Measurements from ENCODE around the gene NHS. TPM values are rescaled to one million over a fixed set of nuclear protein-coding genes. Genes with fewer than 3 reads are reported as not detected.
A peak's percentile ranks its signal among the peaks of the same experiment; 100 is the strongest.

The NHS gene
- total RNA-seq, 1 experiment from 2014 or later = 6.2 TPM

GRCh38 chrX:17525762-17526555, 151.0 kb downstream of the NHS start:
- peaks cover 6% of the 10 kb centered on the region for H3K36me3 Mint-ChIP-seq (ENCODE audit: insufficient read depth, unreplicated experiment)

DNA sequence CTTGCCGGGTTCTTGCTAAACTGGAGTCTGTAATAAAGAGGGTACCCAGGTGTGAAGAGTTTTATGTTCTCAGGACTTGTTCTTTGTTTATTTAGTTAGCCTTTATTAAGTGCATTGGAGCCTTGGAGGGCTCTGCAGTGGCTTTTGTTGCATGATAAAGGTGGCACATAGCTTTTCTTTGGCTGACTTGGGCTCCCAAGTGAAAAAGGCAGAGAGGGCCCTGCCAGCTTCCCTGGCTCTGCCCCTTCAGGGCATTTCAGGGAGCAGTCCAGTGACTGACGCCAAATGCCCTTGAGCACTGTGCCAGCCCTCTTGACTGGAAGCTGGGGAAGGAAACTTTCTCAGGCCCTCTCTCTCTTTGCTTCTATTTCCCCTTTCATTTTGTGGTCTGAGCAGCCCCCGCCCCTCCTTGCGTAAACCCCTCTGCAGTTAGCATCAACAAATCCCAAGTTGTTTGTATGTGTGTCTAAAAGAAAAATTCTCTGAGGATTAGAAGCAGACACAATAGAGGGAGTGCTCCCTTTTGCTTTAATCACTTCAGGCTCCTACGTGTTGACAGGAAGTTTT, 152.2 kb downstream of the NHS start:
- no peak for TF ChIP-seq CTCF (IDR thresholded peaks at IDR 0.05; ENCODE audit: unreplicated experiment)
- Mint-ChIP-seq H3K4me1 (ENCODE audit: insufficient read depth, unreplicated experiment) (no peaks in the 10 kb centered on the region), H3K36me3 (ENCODE audit: insufficient read depth, unreplicated experiment) (peaks cover 6% of the 10 kb centered on the region), H3K4me3 (ENCODE audit: unreplicated experiment) (no peak overlapping the region), H3K9me3 (ENCODE audit: unreplicated experiment) (no peaks in the 10 kb centered on the region), H3K27me3 (ENCODE audit: insufficient read depth, unreplicated experiment) (peaks cover 54% of the 10 kb centered on the region), H3K27ac (ENCODE audit: low read depth, unreplicated experiment) (no peak overlapping the region)
- ChIA-PET CTCF (interaction anchor here (0.9 kb wide), 1 partner anchor 64 kb away, joined by 4 read pairs; no protein-coding TSS in a partner anchor), POLR2A (no interaction called here)
- DNase-seq (ENCODE audit: unreplicated experiment) = peak; percentile 8
- no TSS peak for BruUV-seq (replicated peaks)
- intact Hi-C loops (cut with micrococcal nuclease) = no loop called here

More at GRCh38 chrX:17525762-17526555, 151.0 kb downstream of the NHS start:
- no peaks in the 10 kb centered on the region for H3K4me1 Mint-ChIP-seq (ENCODE audit: insufficient read depth, unreplicated experiment)
- ChIA-PET CTCF (interaction anchor here (1.1 to 1.7 kb wide), 2 partner anchors 9 to 10 kb away, joined by 3 to 5 read pairs; no protein-coding TSS in a partner anchor), POLR2A (no interaction called here)
- DNase-seq (ENCODE audit: unreplicated experiment) = no peak
- no TSS peak for BruUV-seq (replicated peaks)
- H3K4me3 Mint-ChIP-seq (ENCODE audit: unreplicated experiment) = no peak overlapping the region
- no peak overlapping the region for H3K27ac Mint-ChIP-seq (ENCODE audit: low read depth, unreplicated experiment)
- no peak for TF ChIP-seq CTCF (IDR thresholded peaks at IDR 0.05; ENCODE audit: unreplicated experiment)
- peaks cover 45% of the 10 kb centered on the region for H3K27me3 Mint-ChIP-seq (ENCODE audit: insufficient read depth, unreplicated experiment)
- intact Hi-C loops (cut with micrococcal nuclease) = no loop called here
- H3K9me3 Mint-ChIP-seq (ENCODE audit: unreplicated experiment) = no peaks in the 10 kb centered on the region

DNA sequence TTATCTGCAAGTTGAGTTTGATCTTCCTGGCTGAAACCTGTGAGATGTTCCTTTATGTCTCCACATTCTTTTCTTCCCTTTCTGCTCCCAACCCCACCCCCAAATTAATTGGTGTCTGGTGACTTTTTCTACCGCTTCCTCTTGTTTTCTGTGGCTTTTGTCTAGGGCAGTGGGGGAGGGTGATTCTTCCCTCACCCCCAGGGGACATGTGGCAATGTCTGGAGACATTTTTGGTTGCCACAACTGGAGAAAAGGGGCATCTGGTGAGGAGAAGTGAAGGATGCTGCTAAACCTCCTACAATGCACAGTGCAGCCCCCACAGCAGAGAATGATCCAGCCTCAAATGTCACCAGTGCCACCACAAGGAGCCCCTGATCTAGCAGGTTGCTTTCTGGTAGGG, 152.9 kb downstream of the NHS start:
- no peak for TF ChIP-seq CTCF (IDR thresholded peaks at IDR 0.05; ENCODE audit: unreplicated experiment)
- Mint-ChIP-seq H3K27ac (ENCODE audit: low read depth, unreplicated experiment) (no peak overlapping the region), H3K9me3 (ENCODE audit: unreplicated experiment) (no peaks in the 10 kb centered on the region), H3K4me3 (ENCODE audit: unreplicated experiment) (no peak overlapping the region), H3K36me3 (ENCODE audit: insufficient read depth, unreplicated experiment) (peaks cover 6% of the 10 kb centered on the region), H3K4me1 (ENCODE audit: insufficient read depth, unreplicated experiment) (no peaks in the 10 kb centered on the region), H3K27me3 (ENCODE audit: insufficient read depth, unreplicated experiment) (peaks cover 54% of the 10 kb centered on the region)
- POLR2A ChIA-PET = no interaction called here
- no TSS peak for BruUV-seq (replicated peaks)
- DNase-seq (ENCODE audit: unreplicated experiment) = no peak
- CTCF ChIA-PET = interaction anchor here (0.9 kb wide), 1 partner anchor 63 kb away, joined by 4 read pairs; no protein-coding TSS in a partner anchor
- intact Hi-C loops (cut with micrococcal nuclease) = no loop called here

GRCh38 chrX:17529151-17529745, 154.2 kb downstream of the NHS start:
- no peak for DNase-seq (ENCODE audit: unreplicated experiment)
- Mint-ChIP-seq H3K4me3 (ENCODE audit: unreplicated experiment) (no peak overlapping the region), H3K36me3 (ENCODE audit: insufficient read depth, unreplicated experiment) (peaks cover 6% of the 10 kb centered on the region), H3K9me3 (ENCODE audit: unreplicated experiment) (no peaks in the 10 kb centered on the region), H3K4me1 (ENCODE audit: insufficient read depth, unreplicated experiment) (no peaks in the 10 kb centered on the region), H3K27me3 (ENCODE audit: insufficient read depth, unreplicated experiment) (peaks cover 62% of the 10 kb centered on the region), H3K27ac (ENCODE audit: low read depth, unreplicated experiment) (no peak overlapping the region)
- ChIA-PET CTCF (interaction anchor here (0.6 to 0.7 kb wide), 2 partner anchors 15 to 116 kb away, joined by 3 read pairs; no protein-coding TSS in a partner anchor), POLR2A (interaction anchor here (0.7 kb wide), 1 partner anchor 102 kb away, joined by 4 read pairs; no protein-coding TSS in a partner anchor)
- intact Hi-C loops (cut with micrococcal nuclease) = no loop called here
- BruUV-seq (replicated peaks) = no TSS peak
- no peak for TF ChIP-seq CTCF (IDR thresholded peaks at IDR 0.05; ENCODE audit: unreplicated experiment)
